Mesenchymal stem cell (in vitro differentiated cells and primary cell): ENCODE measurements around the gene FOSL2.

ENCODE experiments used
- DNase-seq: peaks from one replicate; pipeline ENCODE4 v3.0.0-alpha.2; 2013
- H2AFZ ChIP-seq: one replicate; pipeline ENCODE4 v1.6.1; 2013; ENCODE audit warnings: low read depth, mild to moderate bottlenecking, control low read depth, inconsistent platforms, low read length, moderate library complexity
- H2AK5ac ChIP-seq: 2 replicates; pipeline ENCODE4 v1.6.1; 2013; ENCODE audit warnings: low read length, moderate library complexity, mild to moderate bottlenecking, inconsistent platforms; ENCODE audit not compliant: severe bottlenecking
- H2BK120ac ChIP-seq: one replicate; pipeline ENCODE4 v1.6.1; 2013; ENCODE audit warnings: low read depth, mild to moderate bottlenecking, inconsistent platforms, low read length, moderate library complexity
- H2BK12ac ChIP-seq, 2 experiments: one replicate each; pipeline ENCODE4 v1.6.1; 2013; ENCODE audit warnings: inconsistent platforms in 2 of 2, low read length in 2 of 2, mild to moderate bottlenecking in 2 of 2, moderate library complexity in 2 of 2, control low read depth in 1 of 2
- H2BK15ac ChIP-seq: one replicate; pipeline ENCODE4 v1.6.1; 2013; ENCODE audit warnings: mild to moderate bottlenecking, low read depth, inconsistent platforms; ENCODE audit not compliant: poor library complexity, severe bottlenecking
- H2BK5ac ChIP-seq: 2 replicates; pipeline ENCODE4 v1.6.1; 2013; ENCODE audit warnings: low read depth, mild to moderate bottlenecking, low read length, control low read depth, inconsistent platforms; ENCODE audit not compliant: poor library complexity, severe bottlenecking
- H3K14ac ChIP-seq, 2 experiments: one replicate each; pipeline ENCODE4 v1.6.1; 2013; ENCODE audit warnings: inconsistent platforms in 2 of 2, low read length in 2 of 2, control low read depth in 1 of 2, mild to moderate bottlenecking in 1 of 2, moderate library complexity in 1 of 2
- H3K18ac ChIP-seq, 2 experiments: one replicate each; pipeline ENCODE4 v1.6.1; 2013; ENCODE audit warnings: inconsistent platforms in 2 of 2, low read length in 2 of 2, control low read depth in 1 of 2, low read depth in 1 of 2, mild to moderate bottlenecking in 1 of 2
- H3K23ac ChIP-seq, 2 experiments: one replicate each; pipeline ENCODE4 v1.6.1; 2013; ENCODE audit warnings: inconsistent platforms in 2 of 2, low read length in 2 of 2, mild to moderate bottlenecking in 2 of 2, moderate library complexity in 2 of 2, control low read depth in 1 of 2
- H3K27ac ChIP-seq: 2 replicates; pipeline ENCODE4 v1.5.1; 2013; ENCODE audit warnings: mild to moderate bottlenecking, moderate library complexity, low read length, control low read depth, inconsistent platforms; ENCODE audit not compliant: poor library complexity, severe bottlenecking
- H3K27me3 ChIP-seq, 2 experiments: 2 replicates each; pipeline versions ENCODE4 v1.6.1 to v1.7.0; 2013; ENCODE audit warnings: low read length in 2 of 2, mild to moderate bottlenecking in 2 of 2, moderate library complexity in 2 of 2, control low read depth in 1 of 2, inconsistent platforms in 1 of 2; ENCODE audit not compliant: control insufficient read depth in 1 of 2, insufficient read depth in 1 of 2
- H3K36me3 ChIP-seq, 2 experiments: 2 replicates each; pipeline versions ENCODE4 v1.6.1 to v1.7.0; 2013; ENCODE audit warnings: low read length in 2 of 2, control low read depth in 1 of 2, inconsistent platforms in 1 of 2, low read depth in 1 of 2, mild to moderate bottlenecking in 1 of 2; ENCODE audit not compliant: insufficient read depth in 2 of 2, control insufficient read depth in 1 of 2
- H3K4ac ChIP-seq, 2 experiments: one replicate each; pipeline ENCODE4 v1.6.1; 2013; ENCODE audit warnings: inconsistent platforms in 2 of 2, low read length in 2 of 2, mild to moderate bottlenecking in 2 of 2, moderate library complexity in 2 of 2, control low read depth in 1 of 2, low read depth in 1 of 2
- H3K4me1 ChIP-seq: 2 replicates; pipeline ENCODE4 v1.6.1; 2013; ENCODE audit warnings: low read depth, low read length, control low read depth; ENCODE audit not compliant: control insufficient read depth, insufficient read depth
- H3K4me2 ChIP-seq: 2 replicates; pipeline ENCODE4 v1.6.1; 2013; ENCODE audit warnings: low read length, mild to moderate bottlenecking, inconsistent platforms; ENCODE audit not compliant: poor library complexity, severe bottlenecking
- H3K4me3 ChIP-seq, 2 experiments: 2 replicates each; pipeline versions ENCODE4 v1.5.1 to v1.7.0; 2013; ENCODE audit warnings: low read length in 2 of 2, mild to moderate bottlenecking in 2 of 2, control low read depth in 1 of 2, low read depth in 1 of 2; ENCODE audit not compliant: insufficient read depth in 1 of 2
- H3K79me1 ChIP-seq: replicated peaks from 2 replicates; pipeline ENCODE4 v1.6.1; 2013; ENCODE audit warnings: mild to moderate bottlenecking, control low read depth, low read length, inconsistent platforms; ENCODE audit not compliant: poor library complexity, severe bottlenecking
- H3K9ac ChIP-seq: 2 replicates; pipeline ENCODE4 v1.7.0; 2013; ENCODE audit warnings: mild to moderate bottlenecking, low read length, moderate library complexity
- H3K9me3 ChIP-seq: 2 replicates; pipeline ENCODE4 v1.7.0; 2013; ENCODE audit warnings: mild to moderate bottlenecking, low read length; ENCODE audit not compliant: control insufficient read depth
- H4K8ac ChIP-seq: one replicate; pipeline ENCODE4 v1.6.1; 2013; ENCODE audit warnings: inconsistent platforms, mild to moderate bottlenecking, low read length, moderate library complexity
- H4K91ac ChIP-seq: one replicate; pipeline ENCODE4 v1.6.1; 2013; ENCODE audit warnings: mild to moderate bottlenecking, low read length, inconsistent platforms
- WGBS: methylation state at CpG from one replicate; pipeline ENCODE4 v1.1.7; 2013; ENCODE audit warnings: mixed read lengths; 5-methylcytosine and 5-hydroxymethylcytosine counted together

The FOSL2 gene

DNA sequence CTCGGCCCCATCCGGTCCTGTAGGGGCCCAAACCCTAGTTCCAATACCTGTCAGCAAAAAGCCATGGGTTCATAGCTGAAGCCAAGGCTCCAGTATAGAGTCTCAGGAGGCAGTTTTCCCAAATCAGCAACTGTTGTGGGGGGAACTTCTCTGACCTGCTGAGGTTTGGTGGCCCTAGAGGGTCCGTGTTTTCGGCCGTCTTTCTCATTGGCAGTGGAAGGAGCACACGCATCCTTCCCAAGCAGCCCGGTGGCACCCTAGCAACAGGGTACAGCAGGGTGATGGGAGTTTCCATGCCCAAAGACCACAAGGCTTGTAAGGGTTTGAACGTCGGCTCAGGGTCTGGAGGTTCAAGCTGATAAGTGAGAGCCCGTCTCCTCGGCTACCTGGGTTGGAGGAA, 6.6 kb downstream of the FOSL2 start:
- Histone ChIP-seq H3K23ac (no peak overlapping the region), H3K36me3 (peaks cover 31 to 68% of the 10 kb centered on the region in 2 experiments), H3K4ac (no peak overlapping the region), H2BK120ac (no peak overlapping the region), H4K91ac (no peak overlapping the region), H2BK5ac (no peak overlapping the region), H3K27ac (no peak overlapping the region), H3K9me3 (no peaks in the 10 kb centered on the region), H3K4me2 (no peak overlapping the region), H4K8ac (no peak overlapping the region), H3K27me3 (no peaks in the 10 kb centered on the region), H3K14ac (no peak overlapping the region), H3K4me1 (peaks cover 35% of the 10 kb centered on the region), H3K4me3 (peak overlapping the region in 1 of 2 experiments; percentile 93), H2AFZ (no peak overlapping the region), H3K18ac (peak overlapping the region in 1 of 2 experiments; percentile 3), H2BK12ac (no peak overlapping the region), H3K9ac (peak overlapping the region; percentile 99), H3K79me1 (peaks cover 2% of the 10 kb centered on the region), H2BK15ac (no peak overlapping the region), H2AK5ac (peak overlapping the region; percentile 36)
- DNase-seq: no peak
- WGBS: over 99% methylated on average over 11 of the region's 11 CpGs

DNA sequence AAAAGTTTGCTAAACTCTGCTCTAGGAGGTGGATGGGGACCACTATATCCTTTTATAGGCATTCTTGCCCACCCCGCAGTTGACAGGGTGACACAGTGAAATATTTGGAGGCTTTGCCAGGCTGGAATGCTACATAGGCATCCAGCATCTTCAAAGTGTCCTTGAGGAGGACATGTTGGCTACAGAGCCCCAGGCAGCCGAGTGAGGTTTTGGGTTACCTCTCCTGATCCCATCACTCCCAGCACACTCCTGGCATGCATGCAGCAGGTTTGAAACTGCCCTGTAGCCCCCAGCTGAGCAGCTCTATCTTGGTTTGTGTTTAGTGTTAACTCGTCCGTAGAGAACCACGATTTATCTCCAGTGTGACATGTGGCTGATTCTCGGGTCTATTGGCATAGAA, 7.3 kb downstream of the FOSL2 start:
- WGBS: 65% methylated on average over 6 of the region's 6 CpGs
- no peak overlapping the region for H2AFZ ChIP-seq
- peak overlapping the region in 1 of 2 experiments; percentile 93 for H3K4me3 ChIP-seq
- no peak overlapping the region for H2BK12ac ChIP-seq
- no peak overlapping the region for H2BK5ac ChIP-seq
- peaks cover 38% of the 10 kb centered on the region for H3K4me1 ChIP-seq
- H3K14ac ChIP-seq: no peak overlapping the region
- no peak overlapping the region for H3K18ac ChIP-seq
- no peaks in the 10 kb centered on the region for H3K9me3 ChIP-seq
- H3K79me1 ChIP-seq: peaks cover 2% of the 10 kb centered on the region
- no peak overlapping the region for H4K8ac ChIP-seq
- H3K36me3 ChIP-seq: peaks cover 35 to 71% of the 10 kb centered on the region in 2 experiments
- peak overlapping the region; percentile 99 for H3K9ac ChIP-seq
- H2AK5ac ChIP-seq: no peak overlapping the region
- no peaks in the 10 kb centered on the region for H3K27me3 ChIP-seq
- H4K91ac ChIP-seq: no peak overlapping the region
- H3K4me2 ChIP-seq: no peak overlapping the region
- no peak overlapping the region for H3K23ac ChIP-seq
- H2BK120ac ChIP-seq: no peak overlapping the region
- no peak overlapping the region for H2BK15ac ChIP-seq
- no peak overlapping the region for H3K4ac ChIP-seq
- DNase-seq: no peak
- no peak overlapping the region for H3K27ac ChIP-seq

DNA sequence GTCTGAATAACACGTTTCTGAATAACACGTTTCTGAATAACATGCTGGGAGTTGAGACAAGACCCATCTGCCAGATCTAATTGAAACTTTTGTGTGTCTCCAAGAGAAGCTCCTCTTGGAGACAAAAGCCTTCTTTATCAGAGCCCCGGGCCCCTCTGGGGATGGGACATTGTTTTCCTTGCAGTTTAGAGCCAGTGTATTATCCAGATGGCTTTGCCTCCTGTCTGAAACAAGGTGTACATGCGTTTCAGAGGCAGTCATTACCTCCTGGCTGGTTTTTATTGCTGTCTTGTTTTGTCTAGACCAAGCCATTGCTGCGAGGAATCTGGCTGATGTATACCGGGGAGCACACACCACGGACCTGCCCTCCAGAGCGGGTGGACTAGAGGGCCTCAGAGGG, 7.8 kb downstream of the FOSL2 start:
- H3K9me3 ChIP-seq: no peaks in the 10 kb centered on the region
- H4K91ac ChIP-seq: no peak overlapping the region
- H3K14ac ChIP-seq: no peak overlapping the region
- peak overlapping the region in 1 of 2 experiments; percentile 93 for H3K4me3 ChIP-seq
- no peak overlapping the region for H4K8ac ChIP-seq
- H3K4ac ChIP-seq: no peak overlapping the region
- H3K23ac ChIP-seq: no peak overlapping the region
- peak overlapping the region; percentile 99 for H3K9ac ChIP-seq
- H2BK12ac ChIP-seq: no peak overlapping the region
- H3K18ac ChIP-seq: no peak overlapping the region
- H3K79me1 ChIP-seq: peaks cover 2% of the 10 kb centered on the region
- no peak overlapping the region for H2BK5ac ChIP-seq
- no peak for DNase-seq
- H3K36me3 ChIP-seq: peaks cover 40 to 73% of the 10 kb centered on the region in 2 experiments
- peaks cover 38% of the 10 kb centered on the region for H3K4me1 ChIP-seq
- no peak overlapping the region for H2AK5ac ChIP-seq
- H2BK120ac ChIP-seq: no peak overlapping the region
- no peak overlapping the region for H2BK15ac ChIP-seq
- 71% methylated on average over 8 of the region's 8 CpGs for WGBS
- H2AFZ ChIP-seq: no peak overlapping the region
- H3K27me3 ChIP-seq: no peaks in the 10 kb centered on the region
- H3K27ac ChIP-seq: peak overlapping the region; percentile 32
- no peak overlapping the region for H3K4me2 ChIP-seq

DNA sequence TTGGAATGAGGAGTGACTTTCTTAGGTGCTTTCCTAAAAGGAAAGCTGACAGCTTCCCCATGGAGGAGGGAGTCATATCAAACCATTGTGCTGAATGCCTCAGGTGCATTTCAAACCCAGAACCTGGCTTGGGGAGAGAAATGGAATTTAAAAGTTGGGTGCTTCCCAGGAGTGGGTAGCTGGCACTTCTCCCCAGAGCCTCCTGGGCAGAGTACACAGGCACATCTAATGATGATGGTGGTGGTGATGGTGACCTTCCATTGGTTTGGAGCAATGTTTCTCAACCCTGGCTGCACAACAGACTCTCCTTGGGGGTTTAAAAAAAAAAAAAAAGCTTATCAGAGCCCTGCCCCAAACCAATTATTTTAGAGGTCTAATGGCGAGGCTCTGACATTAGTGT, 8.3 kb downstream of the FOSL2 start:
- Histone ChIP-seq H2BK15ac (no peak overlapping the region), H3K23ac (no peak overlapping the region), H2AK5ac (no peak overlapping the region), H2BK120ac (no peak overlapping the region), H3K4me1 (peaks cover 38% of the 10 kb centered on the region), H3K4me3 (no peak overlapping the region), H3K9me3 (no peaks in the 10 kb centered on the region), H3K4ac (no peak overlapping the region), H2AFZ (no peak overlapping the region), H4K91ac (no peak overlapping the region), H3K79me1 (peaks cover 2% of the 10 kb centered on the region), H3K14ac (no peak overlapping the region), H3K4me2 (no peak overlapping the region), H4K8ac (no peak overlapping the region), H3K18ac (no peak overlapping the region), H3K36me3 (peaks cover 45 to 78% of the 10 kb centered on the region in 2 experiments), H3K9ac (peak overlapping the region; percentile 99), H2BK5ac (no peak overlapping the region), H2BK12ac (no peak overlapping the region), H3K27ac (peak overlapping the region; percentile 32), H3K27me3 (no peaks in the 10 kb centered on the region)
- DNase-seq: no peak
- 100% methylated on average over 1 of the region's 1 CpG for WGBS
